ENCODE data around the gene ADH5.
"Not testable (repeated sequence)": the region's sequence is repeated elsewhere in the genome, so short reads cannot be mapped to it uniquely, and the experiment has no call there.

The ADH5 gene

DNA sequence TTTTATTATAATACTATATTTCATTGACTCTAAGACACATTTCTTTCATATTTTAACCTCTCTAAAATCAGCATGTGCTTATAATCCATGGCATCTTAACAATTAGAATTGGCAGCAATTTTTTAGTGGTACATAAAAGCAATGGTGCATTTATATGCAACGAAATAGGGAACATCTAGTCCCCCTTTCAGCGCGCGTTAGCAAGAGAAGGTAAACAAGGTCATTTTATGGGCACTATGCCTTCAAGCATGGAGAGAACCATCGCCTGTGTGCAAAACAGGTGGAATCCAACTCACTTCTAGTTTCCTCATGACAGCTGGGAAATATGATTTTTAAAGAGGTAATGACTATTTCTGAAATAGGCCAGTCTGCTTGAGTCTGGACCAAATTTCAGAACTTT lies 6.4 kb downstream of the ADH5 start:
- DNase-seq: no peak

DNA sequence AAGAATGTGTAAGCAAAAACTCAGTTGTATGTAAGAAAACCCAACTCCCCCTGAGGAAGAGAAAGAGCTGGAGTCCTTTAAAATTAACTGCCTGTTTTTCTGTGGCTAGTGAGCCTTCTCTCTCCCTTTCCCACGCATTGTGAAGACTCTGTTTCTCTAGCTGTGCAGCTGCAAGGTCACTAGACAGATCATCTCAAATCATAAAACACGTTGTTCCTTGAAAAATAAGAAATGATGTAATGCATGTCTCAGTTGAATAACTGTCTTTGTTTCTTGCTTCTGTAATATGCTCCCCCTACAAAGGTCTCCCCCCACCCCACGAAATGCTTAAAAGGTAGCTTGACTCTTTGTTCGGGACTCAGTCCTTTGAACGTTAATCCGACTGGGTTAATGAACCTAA lies 7.7 kb downstream of the ADH5 start:
- DNase-seq: not testable (repeated sequence)

DNA sequence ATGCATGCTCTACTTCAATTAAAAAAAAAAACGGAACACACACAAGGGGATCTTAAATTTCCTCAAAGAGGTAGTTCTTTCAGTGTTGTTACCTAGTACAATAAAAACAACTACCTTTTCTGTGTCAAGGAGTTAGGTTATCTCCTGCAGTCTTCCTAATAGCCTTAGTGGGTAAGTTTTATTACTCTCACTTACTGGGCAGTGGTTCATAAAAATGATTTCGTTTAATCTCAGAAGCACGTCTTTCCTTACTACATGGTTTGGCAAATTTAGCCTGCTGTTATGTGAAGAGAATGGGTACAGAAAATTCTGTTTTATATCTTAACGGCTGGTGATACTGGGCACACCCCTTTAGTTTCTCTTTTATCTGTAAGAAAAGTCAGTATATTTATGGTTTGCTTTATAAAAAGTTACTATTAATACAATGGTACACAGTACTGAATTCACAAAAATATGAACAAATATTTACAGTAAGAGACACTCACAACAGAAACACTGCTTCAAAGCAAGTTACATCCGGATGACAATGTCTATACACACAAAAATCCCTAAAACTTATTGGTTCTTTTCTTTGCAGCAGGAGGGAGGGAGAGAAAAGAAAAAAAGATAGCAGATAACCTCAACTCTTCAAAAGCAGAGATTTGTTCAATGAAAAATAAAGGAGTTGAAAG lies 8.8 kb downstream of the ADH5 start:
- no peak for DNase-seq

DNA sequence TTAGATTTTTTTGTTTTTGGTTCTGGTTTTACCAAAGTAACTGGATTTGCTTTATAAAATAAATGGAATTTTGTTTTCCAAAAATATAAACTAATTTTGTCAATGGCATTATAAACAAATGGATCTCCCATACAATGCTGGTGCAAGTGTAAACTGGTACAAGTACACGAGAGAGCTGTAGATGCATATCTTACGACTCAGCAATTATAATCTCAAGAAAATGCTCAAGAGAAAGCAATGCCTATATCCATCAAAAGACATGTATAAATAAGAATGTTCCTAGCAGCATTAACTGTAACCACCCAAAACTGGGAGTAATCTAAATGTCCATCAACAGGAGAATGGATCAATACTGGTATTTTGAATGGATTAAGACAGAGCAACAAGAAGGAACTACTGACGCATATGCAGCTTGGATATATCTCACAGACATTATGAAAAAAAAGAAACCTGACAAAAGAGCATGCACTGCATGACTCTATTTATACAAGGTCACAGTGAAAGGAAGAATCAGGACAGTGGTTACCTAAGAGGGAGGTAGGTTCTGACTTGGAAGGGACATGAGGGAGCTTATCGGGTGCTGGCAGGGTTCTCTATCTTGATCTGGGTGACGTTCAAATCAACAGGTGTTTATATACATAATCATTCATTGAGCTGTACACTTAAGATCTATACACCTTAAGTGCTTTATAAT lies 9.5 kb downstream of the ADH5 start:
- DNase-seq: no peak

DNA sequence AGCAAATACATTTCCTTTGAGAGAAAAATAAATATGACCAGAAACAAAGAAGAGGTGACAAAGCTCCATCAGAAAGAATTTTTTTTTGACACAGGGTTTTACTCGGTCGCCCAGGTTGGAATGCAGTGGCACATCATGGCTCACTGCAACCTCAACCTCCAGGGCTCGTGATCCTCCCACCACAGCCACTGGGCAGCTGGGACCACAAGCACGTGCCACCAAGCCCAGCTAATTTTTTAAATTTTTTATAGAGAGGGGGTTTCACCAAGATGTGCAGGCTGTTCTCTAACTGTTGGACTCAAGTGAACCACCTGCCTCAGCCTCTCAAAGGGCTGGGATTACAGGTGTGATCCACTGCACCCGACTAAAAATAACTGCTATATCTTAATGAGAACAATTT lies 10.3 kb downstream of the ADH5 start:
- DNase-seq: no peak

DNA sequence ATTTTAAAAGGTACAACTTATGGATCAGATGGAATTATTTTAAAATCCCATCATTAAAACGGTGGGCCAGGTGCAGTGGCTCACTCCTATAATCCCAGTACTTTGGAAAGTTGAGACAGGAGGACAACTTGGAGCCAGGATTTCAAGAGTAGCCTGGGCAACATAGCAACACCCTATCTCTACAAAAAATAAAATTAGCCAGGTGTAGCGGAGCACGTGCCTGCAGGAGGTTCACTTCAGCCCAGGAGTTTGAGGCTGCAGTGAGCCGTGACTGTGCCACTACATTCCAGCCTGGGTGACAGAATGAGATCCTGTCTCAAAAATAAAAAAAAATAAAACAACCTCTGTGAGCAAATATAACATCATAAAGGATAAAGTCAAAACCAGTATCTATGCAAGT lies 11.4 kb downstream of the ADH5 start:
- DNase-seq: no peak

DNA sequence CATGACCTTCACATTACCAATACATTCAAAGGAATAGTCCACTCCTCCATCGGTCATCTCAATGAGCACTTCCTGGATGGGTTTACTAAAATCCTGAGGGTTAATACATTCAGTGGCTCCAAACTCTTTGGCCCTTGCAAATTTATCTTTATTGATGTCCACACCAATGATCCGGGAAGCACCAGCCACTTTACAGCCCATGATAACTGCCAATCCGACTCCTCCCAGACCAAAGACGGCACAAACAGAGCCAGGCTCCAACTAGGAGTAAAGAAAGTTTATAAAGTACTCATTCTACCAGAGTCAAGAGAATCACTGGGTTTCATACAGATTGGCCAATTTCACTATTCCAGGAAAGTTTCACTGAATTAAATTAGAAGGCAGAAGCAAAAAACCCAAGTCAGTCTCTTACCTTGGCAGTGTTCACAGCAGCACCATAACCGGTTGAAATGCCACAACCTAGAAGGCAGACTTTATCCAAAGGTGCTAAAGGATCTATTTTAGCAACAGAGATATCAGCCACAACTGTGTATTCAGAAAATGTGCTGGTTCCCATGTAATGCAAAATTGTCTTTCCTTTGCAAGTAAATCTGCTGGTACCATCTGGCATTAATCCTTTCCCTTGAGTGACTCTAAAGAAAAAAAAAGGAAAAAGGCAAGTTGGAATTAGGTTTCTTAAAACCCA lies 12.2 kb downstream of the ADH5 start:
- no peak for DNase-seq

DNA sequence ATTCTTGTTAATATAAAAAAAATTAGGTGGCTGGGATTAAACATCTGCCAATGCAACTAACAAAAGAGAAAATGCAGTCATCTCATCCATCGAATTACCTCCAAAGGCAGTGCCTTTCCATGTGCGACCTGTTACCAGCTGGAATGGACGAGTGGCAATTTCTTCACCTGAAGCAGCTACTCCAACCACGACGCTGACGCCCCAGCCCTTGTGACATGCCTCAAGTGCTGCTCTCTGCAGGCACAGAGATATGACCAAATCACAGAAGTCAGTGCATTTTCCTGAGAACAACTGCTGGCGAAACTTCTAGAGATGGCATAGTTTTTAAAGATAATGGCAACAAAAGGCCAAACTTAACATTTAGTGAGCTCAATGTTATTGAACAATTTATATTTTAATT lies 13.8 kb downstream of the ADH5 start:
- no peak for DNase-seq

DNA sequence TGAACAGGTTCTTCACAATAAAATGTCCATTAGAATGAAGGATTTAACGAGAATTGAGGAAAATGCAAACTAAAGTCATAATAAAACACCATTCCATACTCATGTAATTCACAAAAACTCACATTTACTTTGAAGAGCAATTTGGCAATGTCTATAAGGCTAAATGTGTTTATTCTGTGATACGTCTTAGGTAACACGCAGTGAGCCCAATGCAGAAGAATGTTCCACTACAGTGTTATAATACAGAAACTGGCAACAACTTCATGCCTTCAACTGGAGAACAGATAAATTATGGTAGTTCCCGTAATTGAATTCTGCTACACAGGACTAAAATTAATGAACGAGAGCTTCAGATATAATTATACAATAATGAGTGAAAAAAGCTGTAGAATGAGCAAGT lies 17.4 kb downstream of the ADH5 start:
- DNase-seq: no peak

DNA sequence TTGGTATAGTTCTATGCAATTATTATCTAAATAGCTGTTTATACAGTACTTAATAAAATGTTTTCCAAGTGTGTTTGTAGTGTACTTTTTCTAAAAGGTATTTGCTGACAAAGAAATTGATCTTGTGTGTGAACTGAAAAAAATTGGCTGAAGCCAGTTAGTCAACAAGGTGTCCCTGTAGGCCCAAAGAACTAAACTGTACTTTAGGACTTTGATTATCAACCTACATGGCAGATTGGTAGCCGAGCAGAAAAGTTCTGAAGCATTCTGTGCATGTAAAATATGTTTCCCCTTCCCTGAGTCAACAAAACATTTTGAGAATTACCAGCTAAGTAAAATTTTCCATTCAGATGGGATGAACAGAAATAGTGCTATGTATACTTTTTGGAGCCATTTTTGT lies 21.0 kb downstream of the ADH5 start:
- DNase-seq: no peak

DNA sequence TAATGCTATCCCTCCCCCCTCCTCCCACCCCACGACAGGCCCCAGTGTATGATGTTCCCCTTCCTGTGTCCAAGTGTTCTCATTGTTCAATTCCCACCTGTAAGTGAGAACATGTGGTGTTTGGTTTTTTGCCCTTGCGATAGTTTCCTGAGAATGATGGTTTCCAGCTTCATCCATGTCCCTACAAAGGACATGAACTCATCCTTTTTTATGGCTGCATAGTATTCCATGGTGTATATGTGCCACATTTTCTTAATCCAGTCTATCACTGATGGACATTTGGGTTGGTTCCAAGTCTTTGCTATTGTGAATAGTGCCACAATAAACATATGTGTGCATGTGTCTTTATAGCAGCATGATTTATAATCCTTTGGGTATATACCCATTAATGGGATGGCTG lies 23.1 kb downstream of the ADH5 start:
- DNase-seq: not testable (repeated sequence)

DNA sequence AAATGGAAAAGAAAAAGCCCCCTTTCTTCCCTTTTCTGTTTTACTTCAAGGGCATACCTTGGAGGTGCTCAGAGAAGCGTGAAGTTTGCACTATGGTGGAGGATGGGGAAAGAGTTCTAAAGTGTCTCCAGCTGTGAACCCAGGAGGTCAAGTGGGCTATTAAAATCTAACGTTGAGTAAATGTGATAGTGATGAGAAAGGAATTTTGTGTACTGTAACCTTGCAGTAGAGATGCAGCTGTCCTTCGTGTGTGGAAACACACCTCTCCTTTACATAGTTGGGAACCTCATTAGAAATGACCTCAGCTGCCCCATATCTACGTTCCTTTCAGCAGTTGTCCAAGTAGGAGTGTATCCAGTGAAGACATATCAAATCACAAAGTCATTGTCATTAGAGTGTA lies 26.5 kb downstream of the ADH5 start:
- DNase-seq: no peak

DNA sequence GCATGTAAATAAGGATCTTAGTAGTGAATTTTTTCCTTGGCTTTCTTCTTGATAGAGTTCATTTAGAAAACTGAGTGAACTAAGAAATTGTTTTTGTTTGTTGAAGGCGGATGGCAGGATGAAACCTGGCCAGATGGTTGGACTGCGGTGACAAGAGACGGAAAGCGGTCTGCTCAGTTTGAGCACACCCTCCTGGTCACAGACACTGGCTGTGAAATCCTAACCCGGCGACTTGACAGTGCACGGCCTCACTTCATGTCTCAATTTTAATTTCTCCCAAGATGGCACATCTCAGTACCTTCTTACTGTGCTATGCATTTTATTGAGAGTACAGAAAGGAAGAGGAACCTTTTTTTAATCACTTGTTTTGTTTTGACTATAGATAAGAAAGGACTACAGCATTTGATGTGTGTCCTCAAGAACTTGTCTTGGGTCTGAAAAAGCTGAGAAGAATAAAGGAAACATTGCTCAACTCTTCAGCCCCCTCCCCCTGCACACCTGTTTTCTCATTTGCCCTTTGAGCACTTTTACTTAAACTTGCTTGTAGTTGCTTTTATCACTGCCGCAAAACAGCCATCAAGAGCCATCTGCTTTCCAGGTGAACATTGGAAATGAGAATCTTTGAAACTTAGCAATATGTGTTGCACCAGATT lies 27.4 kb downstream of the ADH5 start:
- no peak for DNase-seq

DNA sequence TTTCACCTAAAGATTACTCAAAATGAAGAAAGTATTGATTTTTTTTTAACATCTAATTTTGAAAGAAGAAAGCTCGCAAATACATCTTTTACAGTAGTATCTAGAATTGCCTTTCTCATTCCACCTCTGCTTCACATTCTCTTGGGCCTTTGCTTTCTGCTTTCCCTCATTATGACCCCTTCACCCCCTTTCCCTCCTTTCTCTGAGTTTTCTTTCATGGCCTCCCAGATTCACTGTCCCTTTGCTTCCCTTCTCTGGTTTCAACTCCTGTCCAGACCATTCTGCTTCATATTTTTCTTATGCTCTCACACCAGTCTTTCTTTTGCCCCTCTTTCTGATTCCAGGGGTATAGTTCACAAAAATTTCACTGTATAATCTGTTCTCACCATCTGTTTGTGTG lies 29.0 kb downstream of the ADH5 start:
- no peak for DNase-seq

DNA sequence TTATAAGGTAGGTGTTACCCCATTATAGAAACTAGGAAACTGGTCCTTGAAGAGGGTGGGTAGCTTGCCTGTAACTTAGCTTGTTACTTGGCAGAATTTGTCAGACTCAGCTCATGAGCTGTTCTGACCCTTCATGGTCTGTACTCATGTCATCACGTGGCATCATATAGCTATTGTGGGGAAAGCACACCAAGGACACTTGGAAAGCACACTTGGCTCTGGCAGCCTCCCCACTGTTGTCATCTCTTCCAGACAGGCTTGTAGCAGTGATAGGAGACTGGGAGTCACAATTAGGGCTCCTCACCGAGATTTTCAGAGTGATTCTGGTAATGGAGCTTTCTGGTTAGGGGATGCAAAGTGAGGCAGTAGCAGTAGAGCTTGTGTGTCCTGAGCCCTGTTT lies 30.4 kb downstream of the ADH5 start:
- no peak for DNase-seq

DNA sequence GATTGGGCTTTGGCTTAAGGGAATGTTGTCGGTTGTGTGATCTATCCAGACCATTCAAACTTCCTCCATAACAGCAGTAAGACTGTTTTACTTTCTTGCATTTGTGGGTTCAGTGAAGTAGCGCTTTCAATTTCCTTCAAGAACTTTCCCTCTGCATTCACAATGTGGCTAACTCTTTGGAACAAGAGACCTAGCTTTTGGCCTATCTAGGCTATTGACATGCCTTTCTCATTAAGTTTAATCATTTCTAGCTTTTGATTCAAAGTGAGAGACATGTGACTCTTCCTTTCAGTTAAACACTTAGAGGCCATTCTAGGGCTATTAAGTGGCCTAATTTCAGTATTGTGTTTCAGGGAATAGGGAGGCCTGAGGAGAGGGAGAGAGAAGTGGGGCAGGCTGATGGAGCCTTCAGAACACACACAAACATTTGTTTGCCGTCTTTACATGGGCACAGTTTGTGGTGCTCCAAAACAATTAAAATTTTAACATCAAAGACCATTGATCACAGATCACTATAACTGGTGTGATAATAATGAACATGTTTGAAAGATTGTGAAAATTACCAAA lies 34.1 kb downstream of the ADH5 start:
- no peak for DNase-seq

DNA sequence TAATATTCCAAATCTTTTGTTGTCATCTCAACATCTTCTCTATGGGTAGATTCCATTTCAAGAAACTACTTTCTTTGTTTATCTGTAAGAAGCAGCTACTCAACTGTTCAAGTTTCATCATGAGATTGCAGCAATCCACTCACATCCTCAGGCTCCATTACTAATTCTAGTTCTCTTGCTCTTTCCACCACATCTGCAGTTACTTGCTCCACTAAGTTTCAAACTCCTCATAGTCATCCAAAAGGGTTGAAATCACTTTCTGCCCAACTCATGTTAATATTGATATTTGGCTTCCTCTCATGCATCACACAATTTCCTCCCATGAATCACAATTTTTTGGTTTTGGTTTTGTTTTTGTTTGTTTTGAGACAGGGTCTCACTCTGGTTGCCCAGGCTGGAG lies 35.7 kb downstream of the ADH5 start:
- no peak for DNase-seq

DNA sequence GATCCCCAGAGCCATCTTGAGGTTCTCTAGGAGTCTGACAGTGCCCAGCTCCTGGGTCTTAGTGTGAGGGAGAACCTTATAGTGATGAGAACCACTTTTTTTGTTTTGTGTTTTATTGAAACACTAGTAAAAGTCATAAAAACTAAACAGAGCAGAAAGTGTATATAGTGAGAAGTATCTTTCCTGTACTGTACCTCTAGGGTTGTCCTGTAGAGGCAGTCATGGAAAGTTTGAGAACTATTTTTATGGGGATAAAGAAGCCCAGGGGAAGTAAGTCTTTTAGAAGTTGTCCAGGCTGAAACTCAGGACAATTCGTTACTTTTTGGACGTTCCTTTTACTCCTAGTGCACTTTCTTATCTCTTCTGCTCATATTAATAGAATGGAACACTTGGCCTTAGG lies 40.9 kb downstream of the ADH5 start:
- DNase-seq: no peak

DNA sequence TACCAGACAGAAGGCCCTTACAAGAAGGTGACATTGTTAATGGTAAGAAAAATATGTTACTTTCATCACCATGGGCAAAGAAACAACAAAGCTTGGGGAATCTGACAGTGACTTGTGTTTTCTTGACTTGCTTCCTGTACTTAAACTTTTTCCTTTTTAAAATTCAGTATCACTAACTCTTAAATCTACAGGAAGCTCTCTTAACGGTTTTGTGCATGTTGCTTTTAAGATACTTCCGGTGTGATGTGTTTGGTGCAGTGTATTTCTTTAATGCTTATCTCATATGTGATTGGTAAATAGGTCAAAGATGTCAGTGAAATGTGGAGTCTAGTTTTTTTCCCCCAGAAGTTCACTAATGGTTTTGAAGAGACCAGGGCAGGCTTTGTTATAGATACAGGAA lies 45.2 kb downstream of the ADH5 start:
- no peak for DNase-seq

DNA sequence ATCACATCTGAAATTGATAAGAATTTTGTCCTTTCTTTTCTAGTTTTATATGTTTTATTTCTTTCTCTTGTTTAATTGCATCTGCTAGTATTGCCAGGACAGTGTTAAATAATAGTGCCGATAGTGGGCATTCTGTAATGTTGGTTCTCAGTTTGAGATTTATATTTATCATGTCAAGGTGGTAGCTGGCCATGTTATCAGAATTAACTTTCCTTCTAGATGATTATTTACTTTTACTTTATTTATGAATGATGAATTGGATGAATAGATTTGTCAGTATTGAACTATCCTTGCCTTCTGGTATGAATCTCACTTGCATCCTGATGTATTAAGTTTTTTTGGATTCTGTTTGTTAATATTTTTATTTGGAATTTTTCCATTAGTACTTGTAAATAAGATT lies 50.4 kb downstream of the ADH5 start:
- DNase-seq: no peak

DNA sequence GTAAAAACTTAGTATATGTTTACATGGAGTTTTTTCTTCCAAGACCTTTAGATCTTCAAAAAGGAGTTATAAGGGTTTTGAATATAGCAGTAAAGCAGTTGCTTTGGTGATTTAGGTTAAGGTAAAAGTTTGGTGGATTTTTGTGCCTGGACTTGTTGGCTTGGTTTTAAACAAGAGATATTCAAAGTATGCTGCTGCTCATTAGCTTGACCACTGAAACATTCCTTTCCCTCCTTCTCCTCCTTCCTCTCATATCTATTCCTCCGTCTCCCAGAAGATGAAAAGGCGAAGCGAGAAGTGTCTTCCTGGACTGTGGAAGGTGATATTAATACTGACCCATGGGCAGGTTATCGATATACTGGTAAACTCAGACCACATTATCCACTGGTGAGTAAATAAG lies 54.6 kb downstream of the ADH5 start:
- no peak for DNase-seq

DNA sequence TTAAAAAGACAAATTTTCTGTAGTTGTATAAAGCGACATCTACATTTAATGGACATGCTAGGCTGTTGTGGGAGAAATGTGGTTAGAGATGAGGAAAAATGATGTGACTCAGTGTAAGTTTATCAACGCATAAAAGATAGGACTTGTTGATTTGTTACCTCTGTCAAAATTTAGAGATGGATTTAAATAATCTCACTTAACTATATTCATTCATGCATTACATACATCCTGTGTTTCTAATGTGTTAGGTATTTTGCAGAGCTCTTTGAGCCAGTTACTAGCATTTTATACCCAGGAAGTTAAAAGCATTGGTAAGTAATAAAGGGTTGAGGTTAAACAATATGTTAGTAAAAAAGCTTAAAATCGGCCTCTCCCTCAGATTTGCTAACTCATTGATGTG lies 58.7 kb downstream of the ADH5 start:
- DNase-seq: no peak

DNA sequence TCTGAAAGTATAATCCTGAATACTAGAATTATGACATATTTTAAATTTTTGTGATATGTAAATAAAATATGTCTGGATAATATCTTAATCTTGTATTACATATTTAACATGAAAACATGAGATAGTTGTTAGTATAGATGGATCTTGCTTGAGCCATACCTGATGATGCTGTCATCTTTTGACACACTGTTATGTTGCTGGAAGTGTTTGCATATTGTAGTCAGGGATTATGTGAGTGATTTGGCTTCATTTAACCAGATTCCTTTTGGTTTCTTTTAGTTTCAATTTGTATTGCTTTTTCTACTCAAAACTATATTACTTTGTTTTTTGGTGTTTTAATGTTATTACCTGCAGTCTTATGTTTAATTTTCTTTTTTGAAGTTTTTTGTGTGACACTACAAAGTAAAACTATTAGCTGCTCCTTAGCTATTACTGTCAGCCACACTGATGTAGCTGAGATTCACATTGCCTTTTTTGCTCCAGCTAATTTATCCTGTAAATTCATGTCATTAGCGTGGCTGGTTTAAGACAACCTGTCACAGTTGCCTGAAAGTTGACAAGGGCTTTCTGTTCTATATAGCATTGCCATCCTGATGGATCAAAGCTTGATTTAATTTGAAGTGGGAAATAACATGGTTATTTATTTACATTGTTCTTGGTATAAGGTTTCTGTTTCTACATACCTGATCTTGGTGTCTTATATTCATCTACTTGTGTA lies 59.4 kb downstream of the ADH5 start:
- DNase-seq: no peak
